Activated effector memory CD4-positive, alpha-beta T cell treated with Interleukin-2 at 50 U/mL for 16 hours (primary cell): ENCODE results near the gene GOLGA1.
"Not testable (repeated sequence)": the region's sequence is repeated elsewhere in the genome, so short reads cannot be mapped to it uniquely, and the experiment has no call there.

Source experiments
- DNase-seq: peaks from one replicate; pipeline ENCODE4 v3.0.0-alpha.2; 2020

GOLGA1 gene

GRCh38 chr9:124855944-124856765, 84.7 kb downstream of the GOLGA1 start:
- no peak for DNase-seq

- no peak for DNase-seq
Measured at GRCh38 chr9:124855566-124855943, 85.3 kb downstream of the GOLGA1 start.

GRCh38 chr9:124854822-124855221, 86.1 kb downstream of the GOLGA1 start:
- DNase-seq, result no peak

- DNase-seq, result no peak
Measured at GRCh38 chr9:124854161-124854560, 86.7 kb downstream of the GOLGA1 start.

- DNase-seq, result no peak
Measured at GRCh38 chr9:124853605-124854143, 87.2 kb downstream of the GOLGA1 start.

- peak; percentile 67 for DNase-seq
Measured at GRCh38 chr9:124852829-124853531, 87.9 kb downstream of the GOLGA1 start, which contains the start of gene WDR38. Gene WDR38, plus strand, starts transcription at chr9:124853460. Its CDS starts 72 bp downstream, at chr9:124853532.

- no peak for DNase-seq
Measured at GRCh38 chr9:124852121-124852828, 88.6 kb downstream of the GOLGA1 start.

GRCh38 chr9:124849801-124850200, 91.1 kb downstream of the GOLGA1 start:
- DNase-seq, result no peak

GRCh38 chr9:124846969-124847368, 93.9 kb downstream of the GOLGA1 start:
- DNase-seq, result no peak

GRCh38 chr9:124846467-124846866, 94.4 kb downstream of the GOLGA1 start:
- not testable (repeated sequence) for DNase-seq

- DNase-seq, result no peak
Measured at GRCh38 chr9:124844291-124844690, 96.6 kb downstream of the GOLGA1 start.

- no peak for DNase-seq
Measured at GRCh38 chr9:124843456-124844034, 97.3 kb downstream of the GOLGA1 start.

GRCh38 chr9:124841075-124841821, 99.6 kb downstream of the GOLGA1 start:
- no peak for DNase-seq

GRCh38 chr9:124840300-124840833, 100.5 kb downstream of the GOLGA1 start:
- DNase-seq, result no peak

- no peak for DNase-seq
Measured at GRCh38 chr9:124839612-124840299, 101.1 kb downstream of the GOLGA1 start.

GRCh38 chr9:124838567-124839275, 102.2 kb downstream of the GOLGA1 start:
- DNase-seq, result not testable (repeated sequence)

GRCh38 chr9:124838132-124838531, 102.8 kb downstream of the GOLGA1 start:
- DNase-seq, result not testable (repeated sequence)

GRCh38 chr9:124835026-124835557, 105.8 kb downstream of the GOLGA1 start:
- DNase-seq, result no peak

GRCh38 chr9:124834591-124834990, 106.3 kb downstream of the GOLGA1 start:
- DNase-seq, result no peak
